ENCODE data around the gene LEFTY1.
A peak's percentile ranks its signal among the peaks of the same experiment; 100 is the strongest.

The LEFTY1 gene

DNA sequence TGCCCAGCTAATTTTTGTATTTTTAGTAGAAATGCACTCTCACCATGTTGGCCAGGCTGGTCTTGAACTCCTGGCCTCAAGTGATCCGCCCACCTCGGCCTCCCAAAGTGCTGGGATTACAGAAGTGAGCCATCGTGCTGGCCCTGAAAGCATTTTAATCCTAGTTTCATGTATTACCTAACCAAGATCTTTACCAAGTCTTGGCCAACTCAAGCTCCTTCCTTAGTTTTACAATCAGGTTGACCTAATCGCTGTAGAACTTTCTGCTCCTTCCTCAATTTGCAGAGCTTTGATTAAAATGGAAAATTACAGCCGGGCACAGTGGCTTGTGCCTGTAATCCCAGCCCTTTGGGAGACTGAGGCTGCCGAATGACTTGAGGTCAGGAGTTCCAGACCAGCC, 3.6 kb downstream of the LEFTY1 start:
- Histone ChIP-seq H3K36me3 (ENCODE audit: control insufficient read depth in 1 of 2, insufficient read depth in 2 of 2, low read length in 2 of 2) (no peaks in the 10 kb centered on the region), H3K4me3 (ENCODE audit: low read depth in 1 of 2, low read length in 2 of 2) (no peak overlapping the region), H3K27me3 (ENCODE audit: low read depth, low read length) (no peaks in the 10 kb centered on the region), H3K9me3 (ENCODE audit: control insufficient read depth in 1 of 2, low read length in 2 of 2) (no peaks in the 10 kb centered on the region), H3K27ac (ENCODE audit: low read length) (no peak overlapping the region), H3K4me1 (ENCODE audit: control insufficient read depth in 1 of 2, insufficient read depth in 2 of 2, low read length in 2 of 2) (peaks cover 5 to 16% of the 10 kb centered on the region in 2 donors)

DNA sequence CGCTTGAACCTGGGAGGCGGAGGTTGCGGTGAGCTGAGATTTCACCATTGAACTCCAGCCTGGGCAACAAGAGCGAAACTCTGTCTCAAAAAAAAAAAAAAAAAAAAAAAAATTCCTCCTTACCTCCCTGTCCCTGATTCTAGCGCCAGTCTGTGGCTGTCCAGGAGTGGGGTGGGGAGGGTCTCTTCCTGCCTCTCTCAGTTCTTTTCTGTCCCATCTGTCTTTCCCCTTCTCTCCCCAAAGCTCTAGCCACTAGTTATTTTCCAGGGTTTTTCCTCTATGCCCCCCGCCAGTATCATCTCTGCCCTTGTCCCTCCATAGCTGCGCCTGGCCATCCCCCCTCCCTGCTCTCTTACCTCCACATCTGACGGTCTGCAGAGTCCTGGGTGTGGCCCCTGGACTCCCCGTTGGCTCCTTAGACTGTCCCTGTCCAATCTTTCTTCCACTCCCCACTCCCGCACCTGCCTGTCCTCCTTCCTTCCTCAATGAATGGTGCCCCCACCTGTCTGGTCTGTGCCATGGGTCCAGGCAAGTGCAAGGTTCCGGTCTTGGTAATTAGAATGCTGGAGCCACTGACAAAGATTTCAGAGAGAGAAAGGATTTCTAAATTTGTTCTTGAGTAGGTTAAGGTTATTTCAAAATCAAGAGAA, 5.2 kb downstream of the LEFTY1 start:
- Histone ChIP-seq H3K27me3 (ENCODE audit: low read depth, low read length) (no peaks in the 10 kb centered on the region), H3K4me3 (ENCODE audit: low read depth in 1 of 2, low read length in 2 of 2) (peak overlapping the region in 1 of 2 donors; percentile 98), H3K9me3 (ENCODE audit: control insufficient read depth in 1 of 2, low read length in 2 of 2) (no peaks in the 10 kb centered on the region), H3K27ac (ENCODE audit: low read length) (no peak overlapping the region), H3K36me3 (ENCODE audit: control insufficient read depth in 1 of 2, insufficient read depth in 2 of 2, low read length in 2 of 2) (peaks cover 0 to 4% of the 10 kb centered on the region in 2 donors), H3K4me1 (ENCODE audit: control insufficient read depth in 1 of 2, insufficient read depth in 2 of 2, low read length in 2 of 2) (peaks cover 10 to 29% of the 10 kb centered on the region in 2 donors)

DNA sequence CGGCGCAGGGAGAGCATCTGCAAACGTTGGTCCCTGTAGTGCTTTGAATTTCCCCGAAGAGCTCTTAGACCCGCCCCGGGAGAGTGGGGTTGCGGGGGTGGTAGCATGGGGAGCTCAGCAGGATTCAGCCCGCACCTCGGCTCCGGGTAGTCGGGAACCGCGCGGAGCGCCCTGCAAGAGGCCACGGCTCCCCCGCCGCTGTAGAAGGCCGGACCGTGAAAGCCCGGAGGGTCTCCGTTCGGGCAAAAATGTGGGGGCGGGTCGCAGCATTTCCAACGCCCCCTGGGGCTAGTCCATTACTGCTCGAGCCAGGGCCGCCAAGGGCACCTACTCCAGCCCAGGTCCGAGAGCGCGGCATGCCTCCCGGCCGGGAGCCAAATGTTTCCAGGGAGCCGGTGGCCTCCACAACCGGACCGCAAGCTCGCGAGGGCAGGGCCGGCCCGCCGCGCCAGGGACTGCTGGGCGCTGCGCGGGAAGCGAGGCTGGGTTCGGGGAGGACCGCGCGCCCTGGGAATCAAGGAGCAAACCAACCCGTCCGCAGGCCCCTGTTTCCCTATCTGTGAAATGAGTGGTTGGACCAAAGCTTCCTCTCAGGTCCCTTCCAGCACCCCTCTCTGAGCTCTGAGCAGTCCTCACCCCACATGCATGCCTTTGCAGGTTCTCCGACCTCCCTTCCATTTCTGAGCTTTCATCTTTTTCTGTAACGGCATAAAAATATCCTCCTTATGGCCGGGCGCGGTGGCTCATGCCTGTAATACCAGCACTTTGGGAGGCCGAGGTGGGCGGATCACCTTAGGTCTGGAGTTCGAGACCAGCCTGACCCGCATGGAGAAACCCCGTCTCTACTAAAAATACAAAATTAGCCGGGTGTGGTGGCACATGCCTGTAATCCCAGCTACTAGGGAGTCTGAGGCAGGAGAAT, 6.0 kb downstream of the LEFTY1 start:
- Histone ChIP-seq H3K9me3 (ENCODE audit: control insufficient read depth in 1 of 2, low read length in 2 of 2) (no peaks in the 10 kb centered on the region), H3K4me1 (ENCODE audit: control insufficient read depth in 1 of 2, insufficient read depth in 2 of 2, low read length in 2 of 2) (peaks cover 18 to 36% of the 10 kb centered on the region in 2 donors), H3K27ac (ENCODE audit: low read length) (peak overlapping the region; percentile 51), H3K4me3 (ENCODE audit: low read depth in 1 of 2, low read length in 2 of 2) (peak overlapping the region; percentile 82 to 98), H3K27me3 (ENCODE audit: low read depth, low read length) (no peaks in the 10 kb centered on the region), H3K36me3 (ENCODE audit: control insufficient read depth in 1 of 2, insufficient read depth in 2 of 2, low read length in 2 of 2) (peaks cover 0 to 5% of the 10 kb centered on the region in 2 donors)

- no peaks in the 10 kb centered on the region for H3K27me3 ChIP-seq (ENCODE audit: low read depth, low read length)
- H3K4me1 ChIP-seq (ENCODE audit: control insufficient read depth in 1 of 2, insufficient read depth in 2 of 2, low read length in 2 of 2): peaks cover 19 to 45% of the 10 kb centered on the region in 2 donors
- peaks cover 0 to 9% of the 10 kb centered on the region in 2 donors for H3K36me3 ChIP-seq (ENCODE audit: control insufficient read depth in 1 of 2, insufficient read depth in 2 of 2, low read length in 2 of 2)
- H3K27ac ChIP-seq (ENCODE audit: low read length): peak within 1 kb of the TSS; percentile 83
- H3K9me3 ChIP-seq (ENCODE audit: control insufficient read depth in 1 of 2, low read length in 2 of 2): no peaks in the 10 kb centered on the region
- H3K4me3 ChIP-seq (ENCODE audit: low read depth in 1 of 2, low read length in 2 of 2): peak within 1 kb of the TSS; percentile 82 to 98
Observed at GRCh38 chr1:225881959-225882693, 6.8 kb downstream of the LEFTY1 start, which contains the start of gene TMEM63A. Gene TMEM63A, minus strand, starts transcription at chr1:225882380. Its CDS starts 4,800 bp downstream, at chr1:225877580.

GRCh38 chr1:225881081-225881958, 7.6 kb downstream of the LEFTY1 start:
- Histone ChIP-seq H3K9me3 (ENCODE audit: control insufficient read depth in 1 of 2, low read length in 2 of 2) (no peaks in the 10 kb centered on the region), H3K4me3 (ENCODE audit: low read depth in 1 of 2, low read length in 2 of 2) (peak overlapping the region; percentile 82 to 98), H3K27me3 (ENCODE audit: low read depth, low read length) (no peaks in the 10 kb centered on the region), H3K27ac (ENCODE audit: low read length) (peak overlapping the region; percentile 83), H3K36me3 (ENCODE audit: control insufficient read depth in 1 of 2, insufficient read depth in 2 of 2, low read length in 2 of 2) (peaks cover 0 to 14% of the 10 kb centered on the region in 2 donors), H3K4me1 (ENCODE audit: control insufficient read depth in 1 of 2, insufficient read depth in 2 of 2, low read length in 2 of 2) (peaks cover 19 to 49% of the 10 kb centered on the region in 2 donors)

DNA sequence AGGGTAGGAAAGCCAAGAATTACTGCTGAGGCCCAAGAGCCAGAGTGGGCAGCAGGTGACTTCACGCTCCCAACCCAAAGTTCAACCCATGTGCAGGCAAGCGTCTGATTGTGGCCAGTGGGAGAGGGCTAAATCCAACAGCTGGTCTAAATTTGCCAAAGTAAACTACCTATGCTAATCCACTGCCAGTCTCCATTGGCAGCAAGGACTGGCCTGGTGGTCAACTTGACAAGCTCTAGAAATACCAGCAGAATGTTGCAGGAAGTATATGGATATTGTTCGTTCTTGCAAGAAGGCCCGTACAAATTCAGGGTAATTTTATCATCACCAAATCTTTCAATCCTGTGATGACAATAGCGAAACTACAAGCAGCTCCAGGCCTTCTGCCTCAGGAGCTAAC, 8.3 kb downstream of the LEFTY1 start:
- Histone ChIP-seq H3K4me3 (ENCODE audit: low read depth in 1 of 2, low read length in 2 of 2) (peak overlapping the region; percentile 82 to 98), H3K27ac (ENCODE audit: low read length) (peak overlapping the region; percentile 83), H3K4me1 (ENCODE audit: control insufficient read depth in 1 of 2, insufficient read depth in 2 of 2, low read length in 2 of 2) (peaks cover 19 to 49% of the 10 kb centered on the region in 2 donors), H3K9me3 (ENCODE audit: control insufficient read depth in 1 of 2, low read length in 2 of 2) (no peaks in the 10 kb centered on the region), H3K36me3 (ENCODE audit: control insufficient read depth in 1 of 2, insufficient read depth in 2 of 2, low read length in 2 of 2) (peaks cover 0 to 17% of the 10 kb centered on the region in 2 donors), H3K27me3 (ENCODE audit: low read depth, low read length) (no peaks in the 10 kb centered on the region)

DNA sequence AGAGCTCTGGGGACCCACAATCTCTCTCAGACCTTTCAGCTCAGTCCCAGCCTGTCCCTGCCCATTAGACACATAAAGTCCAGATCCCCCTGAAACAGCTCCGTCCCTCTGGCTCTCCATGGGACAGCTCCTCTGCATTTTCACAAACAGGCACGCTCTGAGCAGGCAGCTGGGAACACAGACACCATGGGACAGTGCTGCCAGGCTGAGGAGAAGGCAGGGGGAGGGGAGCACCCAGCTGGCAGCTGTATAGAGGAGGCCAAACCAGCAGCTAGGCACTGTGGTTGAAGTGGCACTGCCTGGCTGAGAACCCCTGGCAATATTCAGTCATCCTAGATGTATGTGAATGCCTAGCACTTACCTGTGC, 8.7 kb downstream of the LEFTY1 start:
- peaks cover 0 to 19% of the 10 kb centered on the region in 2 donors for H3K36me3 ChIP-seq (ENCODE audit: control insufficient read depth in 1 of 2, insufficient read depth in 2 of 2, low read length in 2 of 2)
- H3K4me3 ChIP-seq (ENCODE audit: low read depth in 1 of 2, low read length in 2 of 2): no peak overlapping the region
- peaks cover 21 to 49% of the 10 kb centered on the region in 2 donors for H3K4me1 ChIP-seq (ENCODE audit: control insufficient read depth in 1 of 2, insufficient read depth in 2 of 2, low read length in 2 of 2)
- no peaks in the 10 kb centered on the region for H3K9me3 ChIP-seq (ENCODE audit: control insufficient read depth in 1 of 2, low read length in 2 of 2)
- peak overlapping the region; percentile 61 for H3K27ac ChIP-seq (ENCODE audit: low read length)
- H3K27me3 ChIP-seq (ENCODE audit: low read depth, low read length): no peaks in the 10 kb centered on the region

DNA sequence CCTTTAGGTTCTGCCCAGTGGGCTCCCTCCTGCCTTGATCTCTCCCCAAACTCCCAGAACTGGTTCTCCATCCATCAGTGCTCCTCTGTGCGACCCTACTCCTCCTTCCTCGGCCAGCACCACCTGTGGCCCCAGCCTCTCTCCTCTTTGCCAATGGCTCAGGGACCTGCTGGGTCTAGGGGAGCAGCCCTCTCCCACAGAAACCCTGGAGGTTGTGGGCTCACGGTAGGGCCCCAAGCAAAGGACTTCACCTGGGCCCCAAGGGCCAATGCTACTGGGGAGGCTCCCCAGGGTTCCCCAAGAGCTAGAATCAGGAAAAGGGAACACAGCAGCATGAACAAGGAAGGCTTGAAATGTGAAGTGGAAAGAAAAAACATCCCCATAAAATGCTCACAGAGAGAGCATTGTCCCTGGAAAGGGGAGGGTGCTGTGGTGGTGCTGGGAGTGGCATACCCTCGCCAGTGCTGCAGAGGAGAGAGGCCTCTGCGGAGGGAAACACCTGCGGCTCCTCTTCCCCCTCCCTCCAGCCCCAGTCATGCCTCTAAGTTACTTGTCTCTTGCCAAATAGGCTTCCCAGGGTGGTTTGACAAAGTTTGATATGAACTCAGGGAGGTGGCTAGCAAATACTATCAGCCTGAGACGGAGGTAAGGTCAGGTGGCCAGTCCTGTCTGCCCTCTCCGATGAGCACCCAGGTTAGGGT, 9.3 kb downstream of the LEFTY1 start:
- Histone ChIP-seq H3K4me1 (ENCODE audit: control insufficient read depth in 1 of 2, insufficient read depth in 2 of 2, low read length in 2 of 2) (peaks cover 23 to 49% of the 10 kb centered on the region in 2 donors), H3K9me3 (ENCODE audit: control insufficient read depth in 1 of 2, low read length in 2 of 2) (no peaks in the 10 kb centered on the region), H3K27me3 (ENCODE audit: low read depth, low read length) (no peaks in the 10 kb centered on the region), H3K27ac (ENCODE audit: low read length) (peak overlapping the region; percentile 74), H3K4me3 (ENCODE audit: low read depth in 1 of 2, low read length in 2 of 2) (peak overlapping the region in 1 of 2 donors; percentile 6), H3K36me3 (ENCODE audit: control insufficient read depth in 1 of 2, insufficient read depth in 2 of 2, low read length in 2 of 2) (peaks cover under 1 to 25% of the 10 kb centered on the region in 2 donors)

GRCh38 chr1:225878282-225878681, 10.7 kb downstream of the LEFTY1 start:
- Histone ChIP-seq H3K27ac (ENCODE audit: low read length) (peak overlapping the region; percentile 30), H3K36me3 (ENCODE audit: control insufficient read depth in 1 of 2, insufficient read depth in 2 of 2, low read length in 2 of 2) (peaks cover 14 to 37% of the 10 kb centered on the region in 2 donors), H3K27me3 (ENCODE audit: low read depth, low read length) (no peaks in the 10 kb centered on the region), H3K4me3 (ENCODE audit: low read depth in 1 of 2, low read length in 2 of 2) (no peak overlapping the region), H3K4me1 (ENCODE audit: control insufficient read depth in 1 of 2, insufficient read depth in 2 of 2, low read length in 2 of 2) (peaks cover 23 to 49% of the 10 kb centered on the region in 2 donors), H3K9me3 (ENCODE audit: control insufficient read depth in 1 of 2, low read length in 2 of 2) (no peaks in the 10 kb centered on the region)

DNA sequence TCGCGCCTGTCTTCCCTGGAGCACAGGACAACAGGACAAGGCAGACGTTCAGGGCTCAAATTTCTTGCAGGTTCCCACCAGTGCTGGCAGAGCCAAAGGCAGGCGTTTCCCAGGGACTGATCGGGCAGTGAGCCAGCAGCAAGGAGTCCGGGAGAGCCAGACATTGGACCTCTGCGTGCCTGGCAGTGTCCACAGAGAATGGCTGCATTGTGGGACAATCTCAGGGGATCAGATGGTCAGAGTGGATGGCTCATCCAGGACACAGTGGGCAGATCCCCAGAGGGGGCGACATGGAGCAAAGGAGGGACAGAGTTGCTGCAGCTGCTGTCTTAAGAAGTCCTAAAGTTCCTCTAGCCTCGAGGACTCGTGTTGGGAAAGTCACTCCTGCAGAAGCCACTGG, 11.4 kb downstream of the LEFTY1 start:
- Histone ChIP-seq H3K4me3 (ENCODE audit: low read depth in 1 of 2, low read length in 2 of 2) (no peak overlapping the region), H3K9me3 (ENCODE audit: control insufficient read depth in 1 of 2, low read length in 2 of 2) (no peaks in the 10 kb centered on the region), H3K36me3 (ENCODE audit: control insufficient read depth in 1 of 2, insufficient read depth in 2 of 2, low read length in 2 of 2) (peaks cover 17 to 42% of the 10 kb centered on the region in 2 donors), H3K27ac (ENCODE audit: low read length) (peak overlapping the region; percentile 30), H3K27me3 (ENCODE audit: low read depth, low read length) (no peaks in the 10 kb centered on the region), H3K4me1 (ENCODE audit: control insufficient read depth in 1 of 2, insufficient read depth in 2 of 2, low read length in 2 of 2) (peaks cover 23 to 49% of the 10 kb centered on the region in 2 donors)
